Measurements from ENCODE around the gene NFYA. TPM values are rescaled to one million over a fixed set of nuclear protein-coding genes. Genes with fewer than 3 reads are reported as not detected.

Gene NFYA
- total RNA-seq, 6 experiments from 2014 or later: 14.9 to 20.0 (median 16.7) TPM

- no peak for DNase-seq
- no peak for TF ChIP-seq CTCF (IDR thresholded peaks at IDR 0.05)
- Mint-ChIP-seq H3K27ac (no peak overlapping the region; the same call in 1 of the 2 replicates), H3K27me3 (ENCODE audit: insufficient read depth) (peaks cover 2% of the 10 kb centered on the region; the same call in 1 of the 2 replicates), H3K9me3 (no peaks in the 10 kb centered on the region), H3K4me3 (no peak overlapping the region), H3K36me3 (ENCODE audit: low read depth) (peaks cover 32% of the 10 kb centered on the region), H3K4me1 (ENCODE audit: low read depth) (peaks cover 41% of the 10 kb centered on the region)
Measured at GRCh38 chr6:41079080-41079479, 6.3 kb downstream of the NFYA start.

- Mint-ChIP-seq H3K4me3 (no peak overlapping the region), H3K27me3 (ENCODE audit: insufficient read depth) (peaks cover 2% of the 10 kb centered on the region; the same call in 1 of the 2 replicates), H3K9me3 (no peaks in the 10 kb centered on the region), H3K4me1 (ENCODE audit: low read depth) (peaks cover 26% of the 10 kb centered on the region), H3K36me3 (ENCODE audit: low read depth) (peaks cover 36% of the 10 kb centered on the region), H3K27ac (peak overlapping the region; percentile 6; the same call in 1 of the 2 replicates)
- no peak for TF ChIP-seq CTCF (IDR thresholded peaks at IDR 0.05)
- DNase-seq: no peak
Measured at GRCh38 chr6:41080621-41081020, 7.8 kb downstream of the NFYA start.

GRCh38 chr6:41083072-41083471 lies 10.3 kb downstream of the NFYA start:
- peaks cover 35% of the 10 kb centered on the region for H3K36me3 Mint-ChIP-seq (ENCODE audit: low read depth)
- 0 out of 2 replicates have a peak, but pooled peaks cover 2% of the 10 kb centered on the region for H3K4me1 Mint-ChIP-seq (ENCODE audit: low read depth)
- no peak overlapping the region for H3K27ac Mint-ChIP-seq
- peaks cover 2% of the 10 kb centered on the region; the same call in 1 of the 2 replicates for H3K27me3 Mint-ChIP-seq (ENCODE audit: insufficient read depth)
- TF ChIP-seq CTCF (IDR thresholded peaks at IDR 0.05): no peak
- no peaks in the 10 kb centered on the region for H3K9me3 Mint-ChIP-seq
- no peak overlapping the region for H3K4me3 Mint-ChIP-seq
- DNase-seq: no peak

GRCh38 chr6:41085182-41085581 lies 12.4 kb downstream of the NFYA start:
- TF ChIP-seq CTCF (IDR thresholded peaks at IDR 0.05): no peak
- Mint-ChIP-seq H3K4me1 (ENCODE audit: low read depth) (no peaks in the 10 kb centered on the region), H3K9me3 (no peaks in the 10 kb centered on the region), H3K36me3 (ENCODE audit: low read depth) (peaks cover 28% of the 10 kb centered on the region), H3K27ac (no peak overlapping the region), H3K27me3 (ENCODE audit: insufficient read depth) (peaks cover 2% of the 10 kb centered on the region; the same call in 1 of the 2 replicates), H3K4me3 (no peak overlapping the region)
- DNase-seq: no peak

- H3K27me3 Mint-ChIP-seq (ENCODE audit: insufficient read depth): no peaks in the 10 kb centered on the region
- H3K4me1 Mint-ChIP-seq (ENCODE audit: low read depth): no peaks in the 10 kb centered on the region
- no peak for DNase-seq
- H3K4me3 Mint-ChIP-seq: no peak overlapping the region
- no peaks in the 10 kb centered on the region for H3K9me3 Mint-ChIP-seq
- H3K27ac Mint-ChIP-seq: no peak overlapping the region
- H3K36me3 Mint-ChIP-seq (ENCODE audit: low read depth): peaks cover 21% of the 10 kb centered on the region
- TF ChIP-seq CTCF (IDR thresholded peaks at IDR 0.05): no peak
Measured at GRCh38 chr6:41088451-41088850, 15.7 kb downstream of the NFYA start.
